ENCODE data around the gene VMA21.

The VMA21 gene

GRCh38 chrX:151397741-151398070 lies 700 bp downstream of the VMA21 start:
- ChIA-PET CTCF (no interaction called here), POLR2A (interaction anchor here (1.2 to 1.8 kb wide), 3 partner anchors 13 to 221 kb away, joined by 4 to 9 read pairs (median 6); partner anchors contain the start of gene GPR50)
- peak; percentile 9 for DNase-seq (ENCODE audit: extremely low spot score)
- TF ChIP-seq L3MBTL2 (conservative IDR thresholded peaks at IDR 0.05) (peak; percentile 26), LEF1 (IDR thresholded peaks at IDR 0.05; ENCODE audit: borderline replicate concordance) (no peak)

GRCh38 chrX:151398346-151398745 lies 1.3 kb downstream of the VMA21 start:
- ChIA-PET POLR2A (no interaction called here), CTCF (no interaction called here)
- DNase-seq (ENCODE audit: extremely low spot score): no peak
- no peak for TF ChIP-seq ELF4 (IDR thresholded peaks at IDR 0.05)

GRCh38 chrX:151402719-151403390 lies 5.8 kb downstream of the VMA21 start:
- ChIA-PET CTCF (no interaction called here), POLR2A (no interaction called here)
- TF ChIP-seq NFRKB (IDR thresholded peaks at IDR 0.05) (no peak), L3MBTL2 (conservative IDR thresholded peaks at IDR 0.05) (no peak), LEF1 (IDR thresholded peaks at IDR 0.05; ENCODE audit: borderline replicate concordance) (no peak), SUZ12 (IDR thresholded peaks at IDR 0.05) (no peak), HDGF (IDR thresholded peaks at IDR 0.05; ENCODE audit: borderline replicate concordance) (no peak), ARNT (IDR thresholded peaks at IDR 0.05) (no peak), ZNF384 (IDR thresholded peaks at IDR 0.05) (no peak), SP1 (IDR thresholded peaks at IDR 0.05) (no peak)
- DNase-seq (ENCODE audit: extremely low spot score): no peak

- DNase-seq (ENCODE audit: extremely low spot score): no peak
- POLR2A ChIA-PET: no interaction called here
- TF ChIP-seq BHLHE40 (IDR thresholded peaks at IDR 0.05; ENCODE audit: borderline replicate concordance): no peak
- TF ChIP-seq HDGF (IDR thresholded peaks at IDR 0.05; ENCODE audit: borderline replicate concordance): no peak
- no peak for TF ChIP-seq FOXA1 (IDR thresholded peaks at IDR 0.05)
- no peak for TF ChIP-seq ELF4 (IDR thresholded peaks at IDR 0.05)
- no peak for TF ChIP-seq ZNF384 (IDR thresholded peaks at IDR 0.05)
- TF ChIP-seq ARNT (IDR thresholded peaks at IDR 0.05): no peak
- TF ChIP-seq NFRKB (IDR thresholded peaks at IDR 0.05): no peak
- CTCF ChIA-PET: no interaction called here
Observed at GRCh38 chrX:151416579-151416978, 19.6 kb downstream of the VMA21 start.

- POLR2A ChIA-PET: no interaction called here
- TF ChIP-seq HDGF (IDR thresholded peaks at IDR 0.05; ENCODE audit: borderline replicate concordance) (no peak), ARNT (IDR thresholded peaks at IDR 0.05) (no peak), FOXK2 (IDR thresholded peaks at IDR 0.05) (no peak), SP1 (IDR thresholded peaks at IDR 0.05) (no peak), ELF4 (IDR thresholded peaks at IDR 0.05) (no peak), SUZ12 (IDR thresholded peaks at IDR 0.05) (no peak), FOXA1 (IDR thresholded peaks at IDR 0.05) (no peak), BHLHE40 (IDR thresholded peaks at IDR 0.05; ENCODE audit: borderline replicate concordance) (no peak), FOXM1 (IDR thresholded peaks at IDR 0.05; ENCODE audit: borderline replicate concordance) (no peak), LEF1 (IDR thresholded peaks at IDR 0.05; ENCODE audit: borderline replicate concordance) (no peak)
- no peak for DNase-seq (ENCODE audit: extremely low spot score)
- CTCF ChIA-PET: no interaction called here
Observed at GRCh38 chrX:151419782-151420181, 22.8 kb downstream of the VMA21 start.

GRCh38 chrX:151424505-151424904 lies 27.5 kb downstream of the VMA21 start:
- no peak for DNase-seq (ENCODE audit: extremely low spot score)
- CTCF ChIA-PET: no interaction called here
- no peak for TF ChIP-seq LEF1 (IDR thresholded peaks at IDR 0.05; ENCODE audit: borderline replicate concordance)
- TF ChIP-seq SP1 (IDR thresholded peaks at IDR 0.05): no peak
- TF ChIP-seq FOXM1 (IDR thresholded peaks at IDR 0.05; ENCODE audit: borderline replicate concordance): no peak
- no peak for TF ChIP-seq PKNOX1 (IDR thresholded peaks at IDR 0.05)
- TF ChIP-seq SUZ12 (IDR thresholded peaks at IDR 0.05): no peak
- POLR2A ChIA-PET: no interaction called here

GRCh38 chrX:151448509-151448908 lies 51.5 kb downstream of the VMA21 start:
- DNase-seq (ENCODE audit: extremely low spot score): no peak
- ChIA-PET POLR2A (no interaction called here), CTCF (no interaction called here)
- TF ChIP-seq ARNT (IDR thresholded peaks at IDR 0.05): no peak
- no peak for TF ChIP-seq L3MBTL2 (conservative IDR thresholded peaks at IDR 0.05)
- no peak for TF ChIP-seq FOXA1 (IDR thresholded peaks at IDR 0.05)
- TF ChIP-seq ELF4 (IDR thresholded peaks at IDR 0.05): no peak
- TF ChIP-seq LEF1 (IDR thresholded peaks at IDR 0.05; ENCODE audit: borderline replicate concordance): no peak
- no peak for TF ChIP-seq ZNF384 (IDR thresholded peaks at IDR 0.05)
- no peak for TF ChIP-seq CTBP1 (IDR thresholded peaks at IDR 0.05; ENCODE audit: borderline replicate concordance)
- TF ChIP-seq SP1 (IDR thresholded peaks at IDR 0.05): no peak
- no peak for TF ChIP-seq HDGF (IDR thresholded peaks at IDR 0.05; ENCODE audit: borderline replicate concordance)
- TF ChIP-seq PKNOX1 (IDR thresholded peaks at IDR 0.05): no peak
- no peak for TF ChIP-seq FOXK2 (IDR thresholded peaks at IDR 0.05)
- no peak for TF ChIP-seq TARDBP (IDR thresholded peaks at IDR 0.05)
- no peak for TF ChIP-seq SUZ12 (IDR thresholded peaks at IDR 0.05)
- TF ChIP-seq NFRKB (IDR thresholded peaks at IDR 0.05): no peak
- no peak for TF ChIP-seq BHLHE40 (IDR thresholded peaks at IDR 0.05; ENCODE audit: borderline replicate concordance)

- POLR2A ChIA-PET: no interaction called here
Observed at GRCh38 chrX:151458824-151459223, 61.8 kb downstream of the VMA21 start.

More at GRCh38 chrX:151458824-151459223, 61.8 kb downstream of the VMA21 start:
- DNase-seq (ENCODE audit: extremely low spot score): no peak
- TF ChIP-seq FOXK2 (IDR thresholded peaks at IDR 0.05) (no peak), L3MBTL2 (conservative IDR thresholded peaks at IDR 0.05) (no peak), NFRKB (IDR thresholded peaks at IDR 0.05) (no peak), SP1 (IDR thresholded peaks at IDR 0.05) (no peak), HDGF (IDR thresholded peaks at IDR 0.05; ENCODE audit: borderline replicate concordance) (no peak), PKNOX1 (IDR thresholded peaks at IDR 0.05) (no peak)
- CTCF ChIA-PET: no interaction called here
